ENCODE results near the gene LBH. TPM values are rescaled to one million over a fixed set of nuclear protein-coding genes. Genes with fewer than 3 reads are reported as not detected.

LBH gene
- total and polyA plus RNA-seq, 2 of the 13 experiments (the other 11 are each of a cell fraction or from before 2014, with no cell fraction given): 0.09 to 0.25 TPM

GRCh38 chr2:30206461-30207430, 24.6 kb upstream of the LBH start:
- under 1% methylated on average over 9 of the region's 9 CpGs for WGBS (ENCODE audit: low lambda C conversion rate)
- no peak overlapping the region for H3K4me3 ChIP-seq (replicated peaks in 1 of 3; ENCODE audit: insufficient read depth in 1 of 3, low read depth in 2 of 3, low read length in 3 of 3)
- H3K36me3 ChIP-seq (replicated peaks in 1 of 2; ENCODE audit: control insufficient read depth in 1 of 2, insufficient read depth in 2 of 2, low read length in 2 of 2): no peaks in the 10 kb centered on the region
- peaks cover 0 to 15% of the 10 kb centered on the region in 2 experiments; a peak in 3 of 5 replicates for H3K27me3 ChIP-seq (ENCODE audit: control insufficient read depth in 1 of 2, insufficient read depth in 2 of 2, low read length in 2 of 2)
- DNase-seq (ENCODE audit: low spot score) (no peak), FAIRE-seq (no peak), ATAC-seq (peak; percentile 42; the same call in 2 of the 3 replicates)
- H3K4me2 ChIP-seq (ENCODE audit: low read depth, low read length): no peak overlapping the region
- no peaks in the 10 kb centered on the region for H3K4me1 ChIP-seq (ENCODE audit: insufficient read depth, low read length)
- CTCF ChIA-PET (ENCODE audit: low intra/inter-chr PET ratio, low total read pairs): no interaction called here
- in situ Hi-C loops (cut with HindIII; ENCODE audit: extremely low pct_ligation_motif_present, low pct_unique_long_range_greater_than_20kb) (loop anchor here (5.0 to 25.0 kb wide), 3 partner anchors 501 to 1131 kb away; no protein-coding TSS in a partner anchor), intact Hi-C loops (cut with micrococcal nuclease; ENCODE audit: unreplicated experiment) (no loop called here)
- POLR2A ChIA-PET: no interaction called here
- TF ChIP-seq, protein P1, sequence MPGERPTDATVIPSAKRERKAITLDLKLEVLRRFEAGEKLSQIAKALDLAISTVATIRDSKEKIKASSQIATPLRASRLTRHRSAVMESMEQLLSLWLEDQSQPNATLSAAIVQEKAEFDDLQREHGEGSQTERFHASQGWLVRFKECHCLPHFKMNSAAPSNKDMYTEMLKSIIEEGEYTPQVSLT (CRISPR knock-in tag; IDR thresholded peaks at IDR 0.05; ENCODE audit: borderline replicate concordance, low read depth): no peak
- no peak for TF ChIP-seq WIZ (CRISPR knock-in tag; IDR thresholded peaks at IDR 0.05)
- H4K20me1 ChIP-seq (ENCODE audit: insufficient read depth, low read length): no peaks in the 10 kb centered on the region
- H3K9ac ChIP-seq (ENCODE audit: insufficient read depth, low read depth, low read length): no peak overlapping the region
- H2AFZ ChIP-seq (ENCODE audit: low read length): no peak overlapping the region
- no peak overlapping the region for H3K27ac ChIP-seq (ENCODE audit: extremely low read length, insufficient read depth, low read length)
- BruUV-seq (replicated peaks): no TSS peak
- no peaks in the 10 kb centered on the region for H3K9me3 ChIP-seq (ENCODE audit: low read length)
- H3K79me2 ChIP-seq (ENCODE audit: insufficient read depth, low read length): no peaks in the 10 kb centered on the region

GRCh38 chr2:30208453-30208852, 22.9 kb upstream of the LBH start:
- no peak overlapping the region for H3K4me2 ChIP-seq (ENCODE audit: low read depth, low read length)
- no peaks in the 10 kb centered on the region for H3K79me2 ChIP-seq (ENCODE audit: insufficient read depth, low read length)
- no peak overlapping the region for H2AFZ ChIP-seq (ENCODE audit: low read length)
- peaks cover 0 to 8% of the 10 kb centered on the region in 2 experiments; a peak in 2 of 5 replicates for H3K27me3 ChIP-seq (ENCODE audit: control insufficient read depth in 1 of 2, insufficient read depth in 2 of 2, low read length in 2 of 2)
- H3K36me3 ChIP-seq (replicated peaks in 1 of 2; ENCODE audit: control insufficient read depth in 1 of 2, insufficient read depth in 2 of 2, low read length in 2 of 2): no peaks in the 10 kb centered on the region
- DNase-seq (ENCODE audit: low spot score): peak; percentile 46
- ChIA-PET CTCF (ENCODE audit: low intra/inter-chr PET ratio, low total read pairs) (interaction anchor here (0.9 to 5.9 kb wide), 7 partner anchors 31 to 653 kb away, joined by 3 to 86 read pairs (median 3); no protein-coding TSS in a partner anchor), POLR2A (no interaction called here)
- H4K20me1 ChIP-seq (ENCODE audit: insufficient read depth, low read length): no peaks in the 10 kb centered on the region
- intact Hi-C loops (cut with micrococcal nuclease; ENCODE audit: unreplicated experiment): loop anchor here (1.0 kb wide), 2 partner anchors 499 to 503 kb away; no protein-coding TSS in a partner anchor
- peak; percentile 93 for FAIRE-seq
- no peaks in the 10 kb centered on the region for H3K9me3 ChIP-seq (ENCODE audit: low read length)
- WGBS (ENCODE audit: low lambda C conversion rate): 2% methylated on average over 2 of the region's 2 CpGs
- in situ Hi-C loops (cut with HindIII; ENCODE audit: extremely low pct_ligation_motif_present, low pct_unique_long_range_greater_than_20kb): loop anchor here (5.0 to 25.0 kb wide), 3 partner anchors 499 to 1129 kb away; no protein-coding TSS in a partner anchor
- peak; percentile 97 for ATAC-seq
- H3K4me3 ChIP-seq (replicated peaks in 1 of 3; ENCODE audit: insufficient read depth in 1 of 3, low read depth in 2 of 3, low read length in 3 of 3): no peak overlapping the region
- H3K9ac ChIP-seq (ENCODE audit: insufficient read depth, low read depth, low read length): no peak overlapping the region
- no TSS peak for BruUV-seq (replicated peaks)
- no peaks in the 10 kb centered on the region for H3K4me1 ChIP-seq (ENCODE audit: insufficient read depth, low read length)
- no peak overlapping the region for H3K27ac ChIP-seq (ENCODE audit: extremely low read length, insufficient read depth, low read length)
- TF ChIP-seq RAD21 (CRISPR knock-in tag; IDR thresholded peaks at IDR 0.05) (peak; percentile 82), ZNF615 (CRISPR knock-in tag; IDR thresholded peaks at IDR 0.05; ENCODE audit: borderline replicate concordance) (no peak), ZBTB40 (IDR thresholded peaks at IDR 0.05) (no peak), ZBTB40 (CRISPR knock-in tag; IDR thresholded peaks at IDR 0.05) (no peak)
